Transverse colon (tissue), 4 donors: ENCODE data around the gene EBF3.

ENCODE experiments used
- CTCF ChIP-seq, 5 experiments: fragments of 200-600 bp in 3 of 5; fragments of 450-650 bp in 2 of 5; sonication (generic) in 3 of 5; IDR thresholded peaks; 1 replicate in 2 of 5; 2 replicates in 3 of 5; pipeline ENCODE4 v1.5.1; 2016 to 2017; ENCODE audit warnings: antibody characterized with exemption in 5 of 5, inconsistent platforms in 3 of 5, mild to moderate bottlenecking in 2 of 5, moderate library complexity in 1 of 5
- EP300 ChIP-seq: sonication (generic); formaldehyde crosslinking; IDR thresholded peaks from one replicate; pipeline ENCODE4 v1.6.1; 2017; ENCODE audit warnings: antibody characterized with exemption, low read depth
- POLR2A ChIP-seq: fragments of 450-650 bp; IDR thresholded peaks from one replicate; pipeline ENCODE4 v1.6.1; 2016; ENCODE audit warnings: antibody characterized with exemption, mild to moderate bottlenecking, moderate library complexity
- POLR2AphosphoS5 ChIP-seq, 3 donors: sonication (generic); formaldehyde crosslinking; IDR thresholded peaks; one replicate each; pipeline ENCODE4 v1.6.1; 2016; ENCODE audit warnings: antibody characterized with exemption in 3 of 3

- TF ChIP-seq CTCF (IDR thresholded peaks at IDR 0.05) (peak; percentile 35 to 52 (median 42)), EP300 (no peak), POLR2AphosphoS5 (IDR thresholded peaks at IDR 0.05) (no peak), POLR2A (no peak)
Observed at GRCh38 chr10:129968853-129969183, 4.7 kb upstream of the EBF3 start.
